Measurements from ENCODE around the gene ZNF609. TPM values are rescaled to one million over a fixed set of nuclear protein-coding genes. Genes with fewer than 3 reads are reported as not detected.

Gene ZNF609
- total and polyA plus RNA-seq, 8 donors: 4.2 to 25.2 (median 13.1) TPM

- no peak for ATAC-seq
- no peak for DNase-seq
These were observed 67.0 kb downstream of the ZNF609 start for GRCh38 chr15:64527263-64527984.

DNA sequence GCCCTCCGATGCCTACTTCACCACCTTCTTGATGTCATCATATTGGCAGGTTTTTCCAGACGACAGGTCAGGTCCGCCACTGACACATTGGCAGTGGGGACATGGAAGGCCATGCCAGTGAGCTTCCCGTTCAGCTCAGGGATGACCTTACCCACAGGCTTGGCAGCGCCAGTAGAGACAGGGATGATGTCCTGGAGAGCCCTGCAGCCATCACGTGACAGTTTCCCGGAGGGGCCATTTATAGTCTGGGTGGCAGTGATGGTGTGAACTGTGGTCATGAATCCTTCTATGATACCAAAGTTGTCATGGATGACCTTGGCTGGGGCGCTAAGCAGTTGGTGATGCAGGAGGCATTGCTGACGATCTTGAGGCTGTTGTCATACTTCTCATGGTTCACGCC, 68.5 kb downstream of the ZNF609 start:
- Histone ChIP-seq H3K4me3 (no peak overlapping the region), H3K36me3 (no peaks in the 10 kb centered on the region), H3K9me3 (no peaks in the 10 kb centered on the region), H3K4me1 (peaks cover 0 to 3% (median 2%) of the 10 kb centered on the region in 3 donors), H3K27ac (no peak overlapping the region), H3K27me3 (no peaks in the 10 kb centered on the region)
- DNase-seq (no peak), ATAC-seq (no peak), FAIRE-seq (no peak)
- intact Hi-C loops (cut with DNase I): no loop called here
- 97 to 98% methylated on average over 10 of the region's 10 CpGs for WGBS, 2 donors
- no peak for TF ChIP-seq CTCF (IDR thresholded peaks at IDR 0.05)

More at GRCh38 chr15:64527263-64527984, 67.0 kb downstream of the ZNF609 start:
- Histone ChIP-seq H3K4me3 (no peak overlapping the region), H3K27me3 (no peaks in the 10 kb centered on the region), H3K36me3 (no peaks in the 10 kb centered on the region), H3K27ac (no peak overlapping the region), H3K9me3 (no peaks in the 10 kb centered on the region), H3K4me1 (peaks cover 0 to 13% (median 12%) of the 10 kb centered on the region in 3 donors)
- no peak for FAIRE-seq
- WGBS, 2 donors: 64 to 66% methylated on average over 4 of the region's 4 CpGs
- intact Hi-C loops (cut with DNase I): no loop called here
- no peak for TF ChIP-seq CTCF (IDR thresholded peaks at IDR 0.05)

DNA sequence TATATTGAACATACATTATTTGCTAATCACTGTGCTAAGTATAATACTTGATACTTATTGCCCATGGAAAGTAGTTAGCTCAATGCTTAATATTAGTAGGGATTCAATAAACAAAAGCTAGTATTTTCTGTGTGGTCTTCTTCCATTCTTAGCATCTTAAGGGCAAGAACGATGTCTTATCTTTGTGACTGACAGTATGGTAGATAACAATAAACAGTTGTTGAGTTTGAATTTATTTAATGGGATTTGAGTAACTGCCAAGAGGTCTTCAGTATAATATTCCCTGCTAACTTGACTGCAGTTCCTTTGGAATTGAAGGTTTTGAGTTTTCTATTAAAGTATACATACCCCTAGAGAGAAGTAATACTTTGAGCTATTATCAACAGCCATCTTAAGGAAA, 70.1 kb downstream of the ZNF609 start:
- DNase-seq (no peak), ATAC-seq (no peak), FAIRE-seq (no peak)
- intact Hi-C loops (cut with DNase I): no loop called here
- TF ChIP-seq CTCF (IDR thresholded peaks at IDR 0.05): no peak
- no peaks in the 10 kb centered on the region for H3K27me3 ChIP-seq
- no peaks in the 10 kb centered on the region for H3K9me3 ChIP-seq
- H3K36me3 ChIP-seq: no peaks in the 10 kb centered on the region
- H3K4me1 ChIP-seq: peaks cover 0 to 2% (median 0%) of the 10 kb centered on the region in 3 donors
- WGBS, 2 donors: 7 to 8% methylated on average over 1 of the region's 1 CpG
- no peak overlapping the region for H3K4me3 ChIP-seq
- no peak overlapping the region for H3K27ac ChIP-seq

DNA sequence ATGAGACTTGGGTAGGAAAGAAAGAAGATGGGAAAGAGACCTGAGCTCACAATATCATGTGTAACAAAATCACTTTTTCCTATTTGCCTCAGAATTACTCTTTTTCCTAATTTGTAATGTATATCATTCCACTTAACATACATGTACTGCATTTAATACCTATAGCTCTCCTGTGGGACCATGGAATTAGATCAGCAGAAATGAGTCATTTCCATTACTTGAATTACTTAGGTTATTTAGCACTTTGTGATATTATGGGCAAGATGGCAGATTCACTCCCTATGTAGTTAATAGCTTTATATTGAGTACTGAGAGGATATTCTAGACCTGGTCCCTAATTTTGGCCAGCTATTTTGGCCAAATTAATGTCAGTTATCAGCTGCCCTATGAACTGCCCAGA, 70.5 kb downstream of the ZNF609 start:
- Histone ChIP-seq H3K9me3 (no peaks in the 10 kb centered on the region), H3K4me3 (no peak overlapping the region), H3K27me3 (no peaks in the 10 kb centered on the region), H3K4me1 (peaks cover 0 to 6% (median 0%) of the 10 kb centered on the region in 3 donors), H3K27ac (no peak overlapping the region), H3K36me3 (no peaks in the 10 kb centered on the region)
- FAIRE-seq (no peak), DNase-seq (no peak), ATAC-seq (no peak)
- intact Hi-C loops (cut with DNase I): no loop called here
- TF ChIP-seq CTCF (IDR thresholded peaks at IDR 0.05): no peak

DNA sequence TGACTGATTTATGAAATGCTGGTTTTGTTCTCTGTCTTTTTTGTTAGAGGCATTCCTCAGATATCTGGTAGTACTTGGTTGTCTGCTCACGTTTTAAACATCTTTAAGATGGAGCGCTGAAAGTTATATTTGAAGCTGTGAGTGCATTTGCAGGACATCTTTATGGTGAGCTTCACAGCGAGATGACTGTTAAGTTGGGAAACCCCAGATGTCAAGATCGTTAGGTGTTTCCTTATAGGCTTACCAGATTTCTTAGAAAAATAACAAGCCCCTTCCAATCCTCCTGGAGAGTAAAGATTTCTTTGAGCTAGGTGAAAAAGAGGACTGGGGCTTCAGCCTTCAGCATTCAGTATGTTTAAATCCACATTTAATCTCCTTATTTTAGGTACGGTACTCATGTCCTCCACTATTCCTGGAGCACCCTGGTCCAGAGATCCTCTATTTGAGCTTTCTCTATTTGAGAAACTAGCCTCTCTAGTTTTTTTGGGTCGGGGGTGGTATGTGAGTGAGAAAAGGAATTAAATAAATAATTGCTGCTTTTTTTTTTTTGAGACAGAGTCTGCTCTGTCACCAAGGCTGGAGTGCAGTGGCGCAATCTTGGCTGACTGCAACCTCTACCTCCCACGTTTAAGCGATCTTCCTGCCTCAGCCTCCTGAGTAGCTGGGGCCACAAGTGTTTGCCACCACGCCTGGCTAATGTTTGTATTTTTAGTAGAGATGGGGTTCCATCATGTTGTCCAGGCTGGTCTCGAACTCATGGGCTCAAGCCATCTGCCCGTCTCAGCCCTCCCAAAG, 72.3 kb downstream of the ZNF609 start:
- no peak for TF ChIP-seq CTCF (IDR thresholded peaks at IDR 0.05)
- ATAC-seq (no peak), FAIRE-seq (no peak), DNase-seq (no peak)
- WGBS, 2 donors: 91 to 93% methylated on average over 12 of the region's 12 CpGs
- Histone ChIP-seq H3K4me3 (no peak overlapping the region), H3K9me3 (no peaks in the 10 kb centered on the region), H3K27ac (no peak overlapping the region), H3K27me3 (no peaks in the 10 kb centered on the region), H3K4me1 (peaks cover 0 to 11% (median 0%) of the 10 kb centered on the region in 3 donors), H3K36me3 (no peaks in the 10 kb centered on the region)
- intact Hi-C loops (cut with DNase I): no loop called here

All from pancreas (tissue), 10 donors.